Choroid plexus epithelial cell (primary cell): Measurements from ENCODE around the gene KIAA1217.

ENCODE experiments used
- DNase-seq: peaks from one replicate; pipeline ENCODE4 v3.0.0-alpha.2; 2010; ENCODE audit warnings: low read depth
- H3K4me3 ChIP-seq: 2 replicates; pipeline ENCODE4 v1.5.1; 2011; ENCODE audit warnings: low read depth, mild to moderate bottlenecking, control low read depth, low read length, moderate library complexity
- CTCF ChIP-seq: conservative IDR thresholded peaks from 2 replicates; pipeline ENCODE4 v1.5.1; 2011; ENCODE audit warnings: low read depth, mild to moderate bottlenecking, control low read depth, inconsistent platforms, low read length, moderate library complexity

KIAA1217 gene

GRCh38 chr10:24570658-24571426 lies 361.9 kb downstream of the KIAA1217 start:
- TF ChIP-seq CTCF = no peak
- no peak overlapping the region for H3K4me3 ChIP-seq
- no peak for DNase-seq

GRCh38 chr10:24571870-24572450 lies 363.0 kb downstream of the KIAA1217 start:
- H3K4me3 ChIP-seq = no peak overlapping the region
- no peak for TF ChIP-seq CTCF
- DNase-seq = no peak

GRCh38 chr10:24574161-24574560 lies 365.2 kb downstream of the KIAA1217 start:
- H3K4me3 ChIP-seq = no peak overlapping the region
- TF ChIP-seq CTCF = no peak
- DNase-seq = no peak

- no peak overlapping the region for H3K4me3 ChIP-seq
- no peak for TF ChIP-seq CTCF
- no peak for DNase-seq
Observed at GRCh38 chr10:24574578-24575155, 365.7 kb downstream of the KIAA1217 start.

- DNase-seq = no peak
- TF ChIP-seq CTCF = no peak
- no peak overlapping the region for H3K4me3 ChIP-seq
Observed at GRCh38 chr10:24575481-24576002, 366.6 kb downstream of the KIAA1217 start.

- TF ChIP-seq CTCF = no peak
- H3K4me3 ChIP-seq = no peak overlapping the region
- no peak for DNase-seq
Observed at GRCh38 chr10:24579448-24579847, 370.5 kb downstream of the KIAA1217 start.
